Erythroblast (primary cell): Measurements from ENCODE around the gene SOX18.

ENCODE experiments used
- GATA1 ChIP-seq: IDR thresholded peaks from 2 replicates; pipeline ENCODE4 v1.6.1; 2011; ENCODE audit warnings: low read depth, mild to moderate bottlenecking, control low read depth, low read length, moderate library complexity
- POLR2A ChIP-seq: IDR thresholded peaks from 2 replicates; pipeline ENCODE4 v1.6.1; 2011; ENCODE audit warnings: mild to moderate bottlenecking, low read length

- no peak for TF ChIP-seq POLR2A
- no peak for TF ChIP-seq GATA1
Observed at GRCh38 chr20:64068386-64069208, 19.2 kb upstream of the SOX18 start.
